CD14-positive monocyte (primary cell): ENCODE measurements around the gene ADAMTSL1. TPM values are rescaled to one million over a fixed set of nuclear protein-coding genes. Genes with fewer than 3 reads are reported as not detected.

Experiments
- DNase-seq, 3 donors: peaks; one replicate each; pipeline ENCODE4 v3.0.0-alpha.2; 2011 to 2022
- H2AFZ ChIP-seq: 2 replicates; pipeline ENCODE4 v1.6.0; 2012; ENCODE audit warnings: mild to moderate bottlenecking, low read depth, low read length, inconsistent platforms; ENCODE audit not compliant: insufficient read depth, poor library complexity, severe bottlenecking
- H3K27ac ChIP-seq, 2 donors: 1 replicate in 1 of 2; 2 replicates in 1 of 2; pipeline ENCODE4 v1.5.1; 2012 to 2013; ENCODE audit warnings: low read length in 2 of 2, control low read depth in 1 of 2, inconsistent platforms in 1 of 2, low read depth in 1 of 2, mild to moderate bottlenecking in 1 of 2
- H3K27me3 ChIP-seq, 2 donors: one replicate each; pipeline versions ENCODE4 v1.6.0 to v1.6.1; 2011 to 2013; ENCODE audit warnings: low read length in 2 of 2; ENCODE audit not compliant: control insufficient read depth in 2 of 2, insufficient read depth in 2 of 2
- H3K36me3 ChIP-seq, 2 donors: replicated peaks in 1 of 2; 1 replicate in 1 of 2; 2 replicates in 1 of 2; pipeline versions ENCODE4 v1.5.1 to v1.6.1; 2012 to 2013; ENCODE audit warnings: low read length in 2 of 2, control low read depth in 1 of 2, inconsistent platforms in 1 of 2, mild to moderate bottlenecking in 1 of 2; ENCODE audit not compliant: insufficient read depth in 2 of 2, control insufficient read depth in 1 of 2
- H3K4me1 ChIP-seq, 2 donors: 1 replicate in 1 of 2; 2 replicates in 1 of 2; pipeline versions ENCODE4 v1.5.1 to v1.6.1; 2012 to 2013; ENCODE audit warnings: low read length in 2 of 2, control low read depth in 1 of 2, inconsistent platforms in 1 of 2, mild to moderate bottlenecking in 1 of 2, moderate library complexity in 1 of 2; ENCODE audit not compliant: insufficient read depth in 2 of 2, control insufficient read depth in 1 of 2
- H3K4me2 ChIP-seq: replicated peaks from 2 replicates; pipeline ENCODE3; 2012; ENCODE audit warnings: low read length, moderate library complexity, mild to moderate bottlenecking; ENCODE audit not compliant: poor library complexity, severe bottlenecking; ENCODE audit errors: extremely low read depth
- H3K4me3 ChIP-seq, 3 experiments: fragments of 200-600 bp in 1 of 3; sonication (generic) in 1 of 3; replicated peaks in 1 of 3; 1 replicate in 2 of 3; 2 replicates in 1 of 3; pipeline ENCODE4 v1.5.1; 2011 to 2013; ENCODE audit warnings: low read length in 3 of 3, mild to moderate bottlenecking in 3 of 3, control low read depth in 2 of 3, low read depth in 2 of 3, inconsistent platforms in 1 of 3, moderate library complexity in 1 of 3
- H3K79me2 ChIP-seq: 2 replicates; pipeline ENCODE4 v1.6.0; 2012; ENCODE audit warnings: mild to moderate bottlenecking, control low read depth, inconsistent platforms, low read length, moderate library complexity; ENCODE audit not compliant: insufficient read depth
- H3K9ac ChIP-seq: 2 replicates; pipeline ENCODE4 v1.6.0; 2017; ENCODE audit warnings: low read length, mild to moderate bottlenecking; ENCODE audit not compliant: insufficient read depth, poor library complexity, severe bottlenecking
- H3K9me3 ChIP-seq, 2 donors: replicated peaks in 1 of 2; 1 replicate in 1 of 2; 2 replicates in 1 of 2; pipeline versions ENCODE4 v1.5.1 to v1.6.1; 2012 to 2013; ENCODE audit warnings: low read length in 2 of 2, control low read depth in 1 of 2; ENCODE audit not compliant: control insufficient read depth in 1 of 2, insufficient read depth in 1 of 2
- H4K20me1 ChIP-seq: 2 replicates; pipeline ENCODE4 v1.6.0; 2012; ENCODE audit warnings: mild to moderate bottlenecking, low read length, control low read depth, moderate library complexity; ENCODE audit not compliant: insufficient read depth
- H3K27ac Mint-ChIP-seq, 7 donors: one replicate each; pipeline ENCODE4 v1.8.0; 2020; ENCODE audit warnings: mild to moderate bottlenecking in 7 of 7, mixed read lengths in 7 of 7, moderate library complexity in 6 of 7, inconsistent platforms in 2 of 7
- H3K27me3 Mint-ChIP-seq, 3 donors: one replicate each; pipeline ENCODE4 v1.8.0; 2021 to 2022; ENCODE audit warnings: low read depth in 3 of 3, mild to moderate bottlenecking in 3 of 3, mixed read lengths in 3 of 3, moderate library complexity in 3 of 3, inconsistent platforms in 1 of 3
- H3K36me3 Mint-ChIP-seq, 2 donors: one replicate each; pipeline ENCODE4 v1.8.0; 2020; ENCODE audit warnings: mixed read lengths in 2 of 2, inconsistent platforms in 1 of 2, mild to moderate bottlenecking in 1 of 2
- H3K4me1 Mint-ChIP-seq: one replicate; pipeline ENCODE4 v1.8.0; 2020; ENCODE audit warnings: mild to moderate bottlenecking, mixed read lengths
- H3K4me3 Mint-ChIP-seq, 2 donors: one replicate each; pipeline ENCODE4 v1.8.0; 2020; ENCODE audit warnings: mild to moderate bottlenecking in 2 of 2, mixed read lengths in 2 of 2, moderate library complexity in 1 of 2
- H3K9me3 Mint-ChIP-seq, 7 donors: one replicate each; pipeline ENCODE4 v1.8.0; 2020 to 2022; ENCODE audit warnings: mixed read lengths in 7 of 7, mild to moderate bottlenecking in 6 of 7, moderate library complexity in 6 of 7, inconsistent platforms in 2 of 7
- WGBS: methylation state at CpG from one replicate; pipeline ENCODE4 v1.1.5; 2013; ENCODE audit warnings: missing lambda C conversion rate; ENCODE audit not compliant: insufficient coverage; 5-methylcytosine and 5-hydroxymethylcytosine counted together
- intact Hi-C, 2 donors: fragments of 100-400 bp; cut with micrococcal nuclease; formaldehyde crosslinking; loops; one replicate each; pipeline versions ENCODE4 v1.15.0 to v1.15.1; 2023
- polyA plus RNA-seq, 3 donors: library from polyadenylated mRNA; depleted of rRNA in 1 of 3; unstranded in 2 of 3; stranded (reverse) in 1 of 3; fragments of 300-500 nt in 2 of 3; fragments of >200 nt in 1 of 3; fragmentation: Illumina TruSeq in 2 of 3; gene quantifications; 1 replicate in 2 of 3; 2 replicates in 1 of 3; pipeline ENCODE4 v1.2.3, GENCODE V29; 2012 to 2021
- TF ChIP-seq, protein P1 (sequence below): fragments of 200-600 bp; IDR thresholded peaks from one replicate; pipeline ENCODE4 v1.8.0; 2022; ENCODE audit warnings: antibody characterized with exemption, mild to moderate bottlenecking

ADAMTSL1 gene
- polyA plus RNA-seq, 3 donors: not detected

GRCh38 chr9:18855656-18856055 lies 381.7 kb downstream of the ADAMTSL1 start:
- WGBS: no CpG with 5 or more reads among the region's 2 CpGs
- Histone ChIP-seq H3K9ac (no peak overlapping the region), H3K27ac (no peak overlapping the region), H3K27me3 (no peaks in the 10 kb centered on the region), H3K79me2 (no peaks in the 10 kb centered on the region), H2AFZ (no peak overlapping the region), H3K4me2 (no peak overlapping the region), H3K4me1 (no peaks in the 10 kb centered on the region), H3K9me3 (no peaks in the 10 kb centered on the region), H3K4me3 (no peak overlapping the region), H4K20me1 (no peaks in the 10 kb centered on the region), H3K36me3 (no peaks in the 10 kb centered on the region)
- DNase-seq: no peak
- peaks cover 0 to 2% (median 0%) of the 10 kb centered on the region in 7 donors for H3K9me3 Mint-ChIP-seq
- H3K4me3 Mint-ChIP-seq: no peak overlapping the region
- intact Hi-C loops: no loop called here
- no peaks in the 10 kb centered on the region for H3K36me3 Mint-ChIP-seq
- TF ChIP-seq, protein P1, sequence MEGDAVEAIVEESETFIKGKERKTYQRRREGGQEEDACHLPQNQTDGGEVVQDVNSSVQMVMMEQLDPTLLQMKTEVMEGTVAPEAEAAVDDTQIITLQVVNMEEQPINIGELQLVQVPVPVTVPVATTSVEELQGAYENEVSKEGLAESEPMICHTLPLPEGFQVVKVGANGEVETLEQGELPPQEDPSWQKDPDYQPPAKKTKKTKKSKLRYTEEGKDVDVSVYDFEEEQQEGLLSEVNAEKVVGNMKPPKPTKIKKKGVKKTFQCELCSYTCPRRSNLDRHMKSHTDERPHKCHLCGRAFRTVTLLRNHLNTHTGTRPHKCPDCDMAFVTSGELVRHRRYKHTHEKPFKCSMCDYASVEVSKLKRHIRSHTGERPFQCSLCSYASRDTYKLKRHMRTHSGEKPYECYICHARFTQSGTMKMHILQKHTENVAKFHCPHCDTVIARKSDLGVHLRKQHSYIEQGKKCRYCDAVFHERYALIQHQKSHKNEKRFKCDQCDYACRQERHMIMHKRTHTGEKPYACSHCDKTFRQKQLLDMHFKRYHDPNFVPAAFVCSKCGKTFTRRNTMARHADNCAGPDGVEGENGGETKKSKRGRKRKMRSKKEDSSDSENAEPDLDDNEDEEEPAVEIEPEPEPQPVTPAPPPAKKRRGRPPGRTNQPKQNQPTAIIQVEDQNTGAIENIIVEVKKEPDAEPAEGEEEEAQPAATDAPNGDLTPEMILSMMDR: no peak
- H3K4me1 Mint-ChIP-seq: no peaks in the 10 kb centered on the region
- H3K27ac Mint-ChIP-seq: no peak overlapping the region
- peaks cover 0 to 1% (median 0%) of the 10 kb centered on the region in 3 donors for H3K27me3 Mint-ChIP-seq

GRCh38 chr9:18857334-18857733 lies 383.4 kb downstream of the ADAMTSL1 start:
- Mint-ChIP-seq H3K27me3 (peaks cover 0 to 3% (median 0%) of the 10 kb centered on the region in 3 donors), H3K9me3 (peaks cover 0 to 3% (median 0%) of the 10 kb centered on the region in 7 donors), H3K27ac (no peak overlapping the region), H3K4me3 (no peak overlapping the region), H3K36me3 (no peaks in the 10 kb centered on the region), H3K4me1 (no peaks in the 10 kb centered on the region)
- Histone ChIP-seq H3K36me3 (no peaks in the 10 kb centered on the region), H3K4me3 (no peak overlapping the region), H3K79me2 (no peaks in the 10 kb centered on the region), H3K4me1 (no peaks in the 10 kb centered on the region), H3K27ac (no peak overlapping the region), H3K4me2 (no peak overlapping the region), H3K9me3 (no peaks in the 10 kb centered on the region), H3K9ac (no peak overlapping the region), H2AFZ (no peak overlapping the region), H4K20me1 (no peaks in the 10 kb centered on the region), H3K27me3 (no peaks in the 10 kb centered on the region)
- DNase-seq: no peak
- intact Hi-C loops: no loop called here
- TF ChIP-seq, protein P1: no peak
- no CpG with 5 or more reads among the region's 4 CpGs for WGBS
